Measurements from ENCODE around the gene MAB21L1. TPM values are rescaled to one million over a fixed set of nuclear protein-coding genes. Genes with fewer than 3 reads are reported as not detected.
A peak's percentile ranks its signal among the peaks of the same experiment; 100 is the strongest.

The MAB21L1 gene
- total and polyA plus RNA-seq, 2 of the 8 experiments (the other 6 are each of a cell fraction or from before 2014, with no cell fraction given), result not detected

GRCh38 chr13:35474496-35475211 lies 1.8 kb downstream of the MAB21L1 start (continued):
- TF ChIP-seq CHD1 (IDR thresholded peaks at IDR 0.05; ENCODE audit: low read depth, low read length) (no peak), POLR2A (IDR thresholded peaks at IDR 0.05; ENCODE audit: control extremely low read depth in 1 of 2, low read depth in 2 of 2, low read length in 2 of 2) (no peak), TAF7 (optimal IDR thresholded peaks at IDR 0.05; ENCODE audit: borderline replicate concordance, low read depth, low read length) (no peak), BACH1 (IDR thresholded peaks at IDR 0.05; ENCODE audit: low read length) (no peak), RNF2 (IDR thresholded peaks at IDR 0.05; ENCODE audit: borderline replicate concordance, low read depth, low read length, missing control alignments, poor library complexity, severe bottlenecking) (peak; percentile 82), GABPA (IDR thresholded peaks at IDR 0.05; ENCODE audit: borderline replicate concordance, insufficient read depth, low read length) (no peak), SIN3A (conservative IDR thresholded peaks at IDR 0.05 in 1 of 2, IDR thresholded peaks at IDR 0.05 in 1 of 2; ENCODE audit: low read depth in 1 of 2, low read length in 2 of 2) (no peak), NRF1 (IDR thresholded peaks at IDR 0.05; ENCODE audit: low read depth, low read length) (no peak), KDM5A (IDR thresholded peaks at IDR 0.05; ENCODE audit: low read length) (no peak), BRCA1 (IDR thresholded peaks at IDR 0.05; ENCODE audit: low read depth, low read length) (no peak), TAF1 (IDR thresholded peaks at IDR 0.05; ENCODE audit: low read depth, low read length) (no peak), SUZ12 (IDR thresholded peaks at IDR 0.05; ENCODE audit: low read length) (no peak; the same call in 1 of the 2 replicates), KDM1A (IDR thresholded peaks at IDR 0.05; ENCODE audit: borderline replicate concordance, low read length) (no peak), RBBP5 (IDR thresholded peaks at IDR 0.05; ENCODE audit: borderline replicate concordance, low read depth, low read length) (no peak), TCF12 (IDR thresholded peaks at IDR 0.05; ENCODE audit: low read depth, low read length) (0 out of 2 replicates have a peak, but pooled peaks have one; percentile 14), RAD21 (IDR thresholded peaks at IDR 0.05 in 1 of 2, conservative IDR thresholded peaks at IDR 0.05 in 1 of 2; ENCODE audit: low read depth in 2 of 2, low read length in 2 of 2) (no peak), GTF2F1 (IDR thresholded peaks at IDR 0.05; ENCODE audit: borderline replicate concordance, low read depth, low read length) (no peak), SRF (IDR thresholded peaks at IDR 0.05; ENCODE audit: low read depth, low read length) (no peak), CEBPB (IDR thresholded peaks at IDR 0.05; ENCODE audit: low read depth, low read length) (no peak), MAX (IDR thresholded peaks at IDR 0.05) (no peak), E2F6 (IDR thresholded peaks at IDR 0.05) (0 out of 2 replicates have a peak, but pooled peaks have one; percentile 8), HDAC2 (IDR thresholded peaks at IDR 0.05; ENCODE audit: borderline replicate concordance in 1 of 2, low read depth in 2 of 2, low read length in 2 of 2) (no peak), ASH2L (IDR thresholded peaks at IDR 0.05; ENCODE audit: low read length) (no peak), POLR2AphosphoS5 (IDR thresholded peaks at IDR 0.05; ENCODE audit: low read depth, low read length) (no peak)

All from H1 (cell line).